Measurements from ENCODE around the gene RPL13A. TPM values are rescaled to one million over a fixed set of nuclear protein-coding genes. Genes with fewer than 3 reads are reported as not detected.

Gene RPL13A
- total and polyA plus RNA-seq, 9 of the 15 experiments (the other 6 are each of a cell fraction or from before 2014, with no cell fraction given), result 1,744 to 5,482 (median 2,949) TPM

DNA sequence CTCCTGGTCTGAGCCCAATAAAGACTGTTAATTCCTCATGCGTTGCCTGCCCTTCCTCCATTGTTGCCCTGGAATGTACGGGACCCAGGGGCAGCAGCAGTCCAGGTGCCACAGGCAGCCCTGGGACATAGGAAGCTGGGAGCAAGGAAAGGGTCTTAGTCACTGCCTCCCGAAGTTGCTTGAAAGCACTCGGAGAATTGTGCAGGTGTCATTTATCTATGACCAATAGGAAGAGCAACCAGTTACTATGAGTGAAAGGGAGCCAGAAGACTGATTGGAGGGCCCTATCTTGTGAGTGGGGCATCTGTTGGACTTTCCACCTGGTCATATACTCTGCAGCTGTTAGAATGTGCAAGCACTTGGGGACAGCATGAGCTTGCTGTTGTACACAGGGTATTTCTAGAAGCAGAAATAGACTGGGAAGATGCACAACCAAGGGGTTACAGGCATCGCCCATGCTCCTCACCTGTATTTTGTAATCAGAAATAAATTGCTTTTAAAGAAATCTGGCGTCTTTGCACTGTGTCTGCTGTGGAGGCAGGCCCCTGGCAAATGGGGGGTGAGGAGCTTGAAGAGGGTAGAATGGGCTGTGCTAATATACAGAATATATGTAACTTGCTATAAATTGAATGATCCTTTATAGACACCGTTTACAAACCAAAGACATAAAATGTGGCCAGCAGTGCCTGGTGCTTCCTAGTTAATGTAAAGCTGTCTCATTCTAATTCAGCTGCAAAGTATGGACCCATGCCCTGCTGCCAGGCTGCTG lies 4.6 kb downstream of the RPL13A start (continued):
- TF ChIP-seq, protein P1, sequence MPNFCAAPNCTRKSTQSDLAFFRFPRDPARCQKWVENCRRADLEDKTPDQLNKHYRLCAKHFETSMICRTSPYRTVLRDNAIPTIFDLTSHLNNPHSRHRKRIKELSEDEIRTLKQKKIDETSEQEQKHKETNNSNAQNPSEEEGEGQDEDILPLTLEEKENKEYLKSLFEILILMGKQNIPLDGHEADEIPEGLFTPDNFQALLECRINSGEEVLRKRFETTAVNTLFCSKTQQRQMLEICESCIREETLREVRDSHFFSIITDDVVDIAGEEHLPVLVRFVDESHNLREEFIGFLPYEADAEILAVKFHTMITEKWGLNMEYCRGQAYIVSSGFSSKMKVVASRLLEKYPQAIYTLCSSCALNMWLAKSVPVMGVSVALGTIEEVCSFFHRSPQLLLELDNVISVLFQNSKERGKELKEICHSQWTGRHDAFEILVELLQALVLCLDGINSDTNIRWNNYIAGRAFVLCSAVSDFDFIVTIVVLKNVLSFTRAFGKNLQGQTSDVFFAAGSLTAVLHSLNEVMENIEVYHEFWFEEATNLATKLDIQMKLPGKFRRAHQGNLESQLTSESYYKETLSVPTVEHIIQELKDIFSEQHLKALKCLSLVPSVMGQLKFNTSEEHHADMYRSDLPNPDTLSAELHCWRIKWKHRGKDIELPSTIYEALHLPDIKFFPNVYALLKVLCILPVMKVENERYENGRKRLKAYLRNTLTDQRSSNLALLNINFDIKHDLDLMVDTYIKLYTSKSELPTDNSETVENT (CRISPR knock-in tag; IDR thresholded peaks at IDR 0.05), result no peak
- TF ChIP-seq ZNF431 (CRISPR knock-in tag; IDR thresholded peaks at IDR 0.05) (no peak), CAMTA2 (CRISPR knock-in tag; conservative IDR thresholded peaks at IDR 0.05) (no peak), POLR2B (IDR thresholded peaks at IDR 0.05; ENCODE audit: low read depth, partially characterized antibody) (no peak), GTF2E2 (tag; IDR thresholded peaks at IDR 0.05) (0 out of 2 replicates have a peak, but pooled peaks have one; percentile 4), NCOA1 (IDR thresholded peaks at IDR 0.05; ENCODE audit: low read depth) (no peak), KLF10 (CRISPR knock-in tag; IDR thresholded peaks at IDR 0.05) (no peak), SMAD1 (IDR thresholded peaks at IDR 0.05; ENCODE audit: low read depth, low read length, partially characterized antibody) (no peak), POLR2A (conservative IDR thresholded peaks at IDR 0.05) (no peak), MYBL2 (IDR thresholded peaks at IDR 0.05; ENCODE audit: low read depth) (no peak), MYBL2 (CRISPR knock-in tag; IDR thresholded peaks at IDR 0.05; ENCODE audit: borderline replicate concordance) (no peak), BCL6 (CRISPR knock-in tag; IDR thresholded peaks at IDR 0.05) (peak; percentile 8; the same call in 1 of the 2 replicates), FOXA3 (CRISPR knock-in tag; conservative IDR thresholded peaks at IDR 0.05 in 1 of 2, IDR thresholded peaks at IDR 0.05 in 1 of 2) (no peak), U2AF2 (optimal IDR thresholded peaks at IDR 0.05; ENCODE audit: low read depth, low read length) (no peak), SAP30 (IDR thresholded peaks at IDR 0.05; ENCODE audit: borderline replicate concordance, insufficient read depth, low read depth, low read length, poor library complexity, severe bottlenecking) (no peak), ZNF384 (IDR thresholded peaks at IDR 0.05; ENCODE audit: low read depth, low read length) (no peak), RFX7 (CRISPR knock-in tag; IDR thresholded peaks at IDR 0.05) (no peak; the same call in 1 of the 2 replicates), ZBED1 (IDR thresholded peaks at IDR 0.05) (0 out of 2 replicates have a peak, but pooled peaks have one; percentile 34), SOX6 (IDR thresholded peaks at IDR 0.05) (no peak), POLR3G (IDR thresholded peaks at IDR 0.05; ENCODE audit: extremely low read depth, insufficient read length, insufficient replicate concordance) (no peak), ZNF121 (CRISPR knock-in tag; conservative IDR thresholded peaks at IDR 0.05) (no peak), FIP1L1 (IDR thresholded peaks at IDR 0.05; ENCODE audit: low read depth, low read length, poor library complexity, severe bottlenecking) (no peak), EGR1 (conservative IDR thresholded peaks at IDR 0.05) (no peak), FOSL1 (tag; conservative IDR thresholded peaks at IDR 0.05) (no peak)
- TF ChIP-seq, protein P2, sequence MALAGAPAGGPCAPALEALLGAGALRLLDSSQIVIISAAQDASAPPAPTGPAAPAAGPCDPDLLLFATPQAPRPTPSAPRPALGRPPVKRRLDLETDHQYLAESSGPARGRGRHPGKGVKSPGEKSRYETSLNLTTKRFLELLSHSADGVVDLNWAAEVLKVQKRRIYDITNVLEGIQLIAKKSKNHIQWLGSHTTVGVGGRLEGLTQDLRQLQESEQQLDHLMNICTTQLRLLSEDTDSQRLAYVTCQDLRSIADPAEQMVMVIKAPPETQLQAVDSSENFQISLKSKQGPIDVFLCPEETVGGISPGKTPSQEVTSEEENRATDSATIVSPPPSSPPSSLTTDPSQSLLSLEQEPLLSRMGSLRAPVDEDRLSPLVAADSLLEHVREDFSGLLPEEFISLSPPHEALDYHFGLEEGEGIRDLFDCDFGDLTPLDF (CRISPR knock-in tag; IDR thresholded peaks at IDR 0.05), result 0 out of 2 replicates have a peak, but pooled peaks have one; percentile 15
- TF ChIP-seq, protein P3, sequence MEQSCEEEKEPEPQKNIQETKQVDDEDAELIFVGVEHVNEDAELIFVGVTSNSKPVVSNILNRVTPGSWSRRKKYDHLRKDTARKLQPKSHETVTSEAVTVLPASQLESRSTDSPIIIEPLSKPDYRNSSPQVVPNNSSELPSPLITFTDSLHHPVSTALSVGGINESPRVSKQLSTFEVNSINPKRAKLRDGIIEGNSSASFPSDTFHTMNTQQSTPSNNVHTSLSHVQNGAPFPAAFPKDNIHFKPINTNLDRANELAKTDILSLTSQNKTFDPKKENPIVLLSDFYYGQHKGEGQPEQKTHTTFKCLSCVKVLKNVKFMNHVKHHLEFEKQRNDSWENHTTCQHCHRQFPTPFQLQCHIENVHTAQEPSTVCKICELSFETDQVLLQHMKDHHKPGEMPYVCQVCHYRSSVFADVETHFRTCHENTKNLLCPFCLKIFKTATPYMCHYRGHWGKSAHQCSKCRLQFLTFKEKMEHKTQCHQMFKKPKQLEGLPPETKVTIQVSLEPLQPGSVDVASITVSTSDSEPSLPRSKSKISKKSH (CRISPR knock-in tag; IDR thresholded peaks at IDR 0.05), result no peak
